GM12864 (cell line): Measurements from ENCODE around the gene SRGAP3.
A peak's percentile ranks its signal among the peaks of the same experiment; 100 is the strongest.

Source experiments
- DNase-seq: peaks from one replicate; pipeline ENCODE4 v3.0.0-alpha.2; 2011; ENCODE audit warnings: low read depth
- H3K4me3 ChIP-seq: 2 replicates; pipeline ENCODE4 v1.5.1; 2011; ENCODE audit warnings: mild to moderate bottlenecking, low read depth, low read length, control low read depth
- CTCF ChIP-seq: IDR thresholded peaks from 2 replicates; pipeline ENCODE4 v1.5.1; 2011; ENCODE audit warnings: low read depth, mild to moderate bottlenecking, moderate library complexity, low read length, control low read depth, inconsistent platforms; ENCODE audit errors: missing control alignments

Gene SRGAP3

GRCh38 chr3:9229879-9230278, 19.6 kb downstream of the SRGAP3 start:
- TF ChIP-seq CTCF: no peak

GRCh38 chr3:9229325-9229724, 20.1 kb downstream of the SRGAP3 start:
- no peak for TF ChIP-seq CTCF
- no peak overlapping the region for H3K4me3 ChIP-seq
- no peak for DNase-seq

More at GRCh38 chr3:9229879-9230278, 19.6 kb downstream of the SRGAP3 start:
- no peak for DNase-seq
- no peak overlapping the region for H3K4me3 ChIP-seq

- no peak overlapping the region for H3K4me3 ChIP-seq
- no peak for TF ChIP-seq CTCF
- no peak for DNase-seq
Measured at GRCh38 chr3:9226326-9226725, 23.1 kb downstream of the SRGAP3 start.

GRCh38 chr3:9225268-9225667, 24.2 kb downstream of the SRGAP3 start:
- no peak for DNase-seq
- H3K4me3 ChIP-seq: no peak overlapping the region
- TF ChIP-seq CTCF: no peak

GRCh38 chr3:9224490-9224889, 25.0 kb downstream of the SRGAP3 start:
- H3K4me3 ChIP-seq: no peak overlapping the region
- peak; percentile 41 for TF ChIP-seq CTCF
- DNase-seq: peak; percentile 49

- DNase-seq: no peak
- H3K4me3 ChIP-seq: no peak overlapping the region
- no peak for TF ChIP-seq CTCF
Measured at GRCh38 chr3:9223672-9224071, 25.8 kb downstream of the SRGAP3 start.

GRCh38 chr3:9222956-9223639, 26.3 kb downstream of the SRGAP3 start:
- no peak for TF ChIP-seq CTCF

More at GRCh38 chr3:9222956-9223639, 26.3 kb downstream of the SRGAP3 start:
- no peak for DNase-seq
- no peak overlapping the region for H3K4me3 ChIP-seq
